ENCODE results near the gene PIK3R2. TPM values are rescaled to one million over a fixed set of nuclear protein-coding genes. Genes with fewer than 3 reads are reported as not detected.

PIK3R2 gene
- total RNA-seq, 4 donors from 2014 or later, result 19.7 to 45.4 (median 28.2) TPM

- DNase-seq, result peak; percentile 54 to 89 (median 83)
- peaks cover 0 to 12% (median 0%) of the 10 kb centered on the region in 3 donors for H3K36me3 ChIP-seq
- peak overlapping the region; percentile 83 to 97 (median 89) for H3K27ac ChIP-seq
- H3K27me3 ChIP-seq, result no peaks in the 10 kb centered on the region
- H3K9me3 ChIP-seq, result no peaks in the 10 kb centered on the region
- TF ChIP-seq CTCF (IDR thresholded peaks at IDR 0.05) (no peak), POLR2A (IDR thresholded peaks at IDR 0.05) (peak; percentile 55 to 69)
- H3K4me3 ChIP-seq, result peak overlapping the region; percentile 58 to 83 (median 74)
- H3K4me1 ChIP-seq, result peaks cover 0 to 26% (median 12%) of the 10 kb centered on the region in 4 donors
Measured at GRCh38 chr19:18109733-18110608, 43.0 kb upstream of the PIK3R2 start.

GRCh38 chr19:18110609-18111232 is 42.2 kb upstream of the PIK3R2 start:
- TF ChIP-seq POLR2A (IDR thresholded peaks at IDR 0.05), result peak in 1 of 2 donors; percentile 67
- TF ChIP-seq CTCF (IDR thresholded peaks at IDR 0.05), result no peak
- Histone ChIP-seq H3K27ac (peak overlapping the region; percentile 83 to 97 (median 89)), H3K9me3 (no peaks in the 10 kb centered on the region), H3K36me3 (peaks cover 0 to 12% (median 0%) of the 10 kb centered on the region in 3 donors), H3K27me3 (no peaks in the 10 kb centered on the region), H3K4me3 (peak overlapping the region; percentile 58 to 83 (median 74)), H3K4me1 (peaks cover 0 to 26% (median 12%) of the 10 kb centered on the region in 4 donors)
- peak in 2 of 3 donors; percentile 68 to 75 for DNase-seq

GRCh38 chr19:18112989-18113478 is 39.9 kb upstream of the PIK3R2 start:
- Histone ChIP-seq H3K27ac (peak overlapping the region in 1 of 4 donors; percentile 38), H3K36me3 (peaks cover 0 to 12% (median 0%) of the 10 kb centered on the region in 3 donors), H3K4me3 (no peak overlapping the region), H3K4me1 (peaks cover 0 to 34% (median 13%) of the 10 kb centered on the region in 4 donors), H3K27me3 (no peaks in the 10 kb centered on the region), H3K9me3 (no peaks in the 10 kb centered on the region)
- TF ChIP-seq CTCF (IDR thresholded peaks at IDR 0.05) (peak; percentile 79 to 90 (median 85)), POLR2A (IDR thresholded peaks at IDR 0.05) (no peak)
- DNase-seq, result peak; percentile 80 to 94 (median 93)

GRCh38 chr19:18113827-18114226 is 39.1 kb upstream of the PIK3R2 start:
- Histone ChIP-seq H3K27ac (no peak overlapping the region), H3K36me3 (peaks cover 0 to 12% (median 0%) of the 10 kb centered on the region in 3 donors), H3K27me3 (no peaks in the 10 kb centered on the region), H3K4me1 (peaks cover 3 to 36% (median 18%) of the 10 kb centered on the region in 4 donors), H3K4me3 (no peak overlapping the region), H3K9me3 (no peaks in the 10 kb centered on the region)
- TF ChIP-seq CTCF (IDR thresholded peaks at IDR 0.05), result no peak
- TF ChIP-seq POLR2A (IDR thresholded peaks at IDR 0.05), result no peak
- no peak for DNase-seq

- no peaks in the 10 kb centered on the region for H3K27me3 ChIP-seq
- no peak for DNase-seq
- H3K36me3 ChIP-seq, result peaks cover 0 to 12% (median 0%) of the 10 kb centered on the region in 3 donors
- H3K4me1 ChIP-seq, result peaks cover 4 to 35% (median 22%) of the 10 kb centered on the region in 4 donors
- H3K9me3 ChIP-seq, result no peaks in the 10 kb centered on the region
- H3K27ac ChIP-seq, result no peak overlapping the region
- TF ChIP-seq POLR2A (IDR thresholded peaks at IDR 0.05) (no peak), CTCF (IDR thresholded peaks at IDR 0.05) (no peak)
- no peak overlapping the region for H3K4me3 ChIP-seq
Measured at GRCh38 chr19:18114483-18114882, 38.5 kb upstream of the PIK3R2 start.

All from Peyer's patch (tissue), 4 donors.